ENCODE measurements around the gene IFT88. TPM values are rescaled to one million over a fixed set of nuclear protein-coding genes. Genes with fewer than 3 reads are reported as not detected.

The IFT88 gene
- total and polyA plus RNA-seq, 7 donors: 6.6 to 21.8 (median 13.8) TPM

DNA sequence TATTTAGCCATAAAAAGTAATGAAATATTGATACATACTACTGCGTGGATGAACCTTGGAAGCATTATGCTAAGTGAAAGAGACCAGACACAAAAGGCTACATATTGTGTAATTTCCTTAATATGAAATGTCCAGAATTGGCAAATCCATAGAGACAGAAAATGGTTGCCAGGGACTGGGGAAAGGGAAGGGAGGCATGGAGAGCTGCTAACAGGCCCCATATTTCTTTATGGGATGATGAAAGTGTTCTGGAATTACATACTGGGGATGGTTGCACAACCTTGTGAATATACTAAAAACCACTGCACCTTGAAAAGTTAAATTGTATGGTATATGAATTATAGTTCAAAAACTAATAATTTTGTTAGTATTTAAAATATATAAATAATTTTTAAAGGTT is 3.6 kb downstream of the IFT88 start:
- peaks cover 0 to 3% (median 0%) of the 10 kb centered on the region in 4 donors for H3K36me3 ChIP-seq
- no peak for DNase-seq
- 92 to 99% methylated on average over 1 of the region's 1 CpG for WGBS, 2 donors
- H3K4me1 ChIP-seq: peaks cover 0 to 19% (median 15%) of the 10 kb centered on the region in 4 donors
- no peak overlapping the region for H3K4me3 ChIP-seq
- intact Hi-C loops (cut with DNase I): no loop called here
- TF ChIP-seq EP300 (IDR thresholded peaks at IDR 0.05) (no peak), POLR2A (IDR thresholded peaks at IDR 0.05) (no peak), POLR2AphosphoS5 (IDR thresholded peaks at IDR 0.05) (no peak)
- TF ChIP-seq, protein P1, sequence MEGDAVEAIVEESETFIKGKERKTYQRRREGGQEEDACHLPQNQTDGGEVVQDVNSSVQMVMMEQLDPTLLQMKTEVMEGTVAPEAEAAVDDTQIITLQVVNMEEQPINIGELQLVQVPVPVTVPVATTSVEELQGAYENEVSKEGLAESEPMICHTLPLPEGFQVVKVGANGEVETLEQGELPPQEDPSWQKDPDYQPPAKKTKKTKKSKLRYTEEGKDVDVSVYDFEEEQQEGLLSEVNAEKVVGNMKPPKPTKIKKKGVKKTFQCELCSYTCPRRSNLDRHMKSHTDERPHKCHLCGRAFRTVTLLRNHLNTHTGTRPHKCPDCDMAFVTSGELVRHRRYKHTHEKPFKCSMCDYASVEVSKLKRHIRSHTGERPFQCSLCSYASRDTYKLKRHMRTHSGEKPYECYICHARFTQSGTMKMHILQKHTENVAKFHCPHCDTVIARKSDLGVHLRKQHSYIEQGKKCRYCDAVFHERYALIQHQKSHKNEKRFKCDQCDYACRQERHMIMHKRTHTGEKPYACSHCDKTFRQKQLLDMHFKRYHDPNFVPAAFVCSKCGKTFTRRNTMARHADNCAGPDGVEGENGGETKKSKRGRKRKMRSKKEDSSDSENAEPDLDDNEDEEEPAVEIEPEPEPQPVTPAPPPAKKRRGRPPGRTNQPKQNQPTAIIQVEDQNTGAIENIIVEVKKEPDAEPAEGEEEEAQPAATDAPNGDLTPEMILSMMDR (IDR thresholded peaks at IDR 0.05): no peak
- no peaks in the 10 kb centered on the region for H3K9me3 ChIP-seq
- H3K27ac ChIP-seq: no peak overlapping the region
- H3K27me3 ChIP-seq: no peaks in the 10 kb centered on the region

- Histone ChIP-seq H3K9me3 (no peaks in the 10 kb centered on the region), H3K4me1 (peaks cover 0 to 13% (median 10%) of the 10 kb centered on the region in 4 donors), H3K36me3 (peaks cover 0 to 6% (median 0%) of the 10 kb centered on the region in 4 donors), H3K27ac (no peak overlapping the region), H3K27me3 (no peaks in the 10 kb centered on the region), H3K4me3 (no peak overlapping the region)
- TF ChIP-seq POLR2AphosphoS5 (IDR thresholded peaks at IDR 0.05) (no peak), EP300 (IDR thresholded peaks at IDR 0.05) (no peak), POLR2A (IDR thresholded peaks at IDR 0.05) (no peak)
- TF ChIP-seq, protein P1 (IDR thresholded peaks at IDR 0.05): no peak
- DNase-seq: no peak
- intact Hi-C loops (cut with DNase I): no loop called here
Measured at GRCh38 chr13:20571676-20572075, 4.7 kb downstream of the IFT88 start.

DNA sequence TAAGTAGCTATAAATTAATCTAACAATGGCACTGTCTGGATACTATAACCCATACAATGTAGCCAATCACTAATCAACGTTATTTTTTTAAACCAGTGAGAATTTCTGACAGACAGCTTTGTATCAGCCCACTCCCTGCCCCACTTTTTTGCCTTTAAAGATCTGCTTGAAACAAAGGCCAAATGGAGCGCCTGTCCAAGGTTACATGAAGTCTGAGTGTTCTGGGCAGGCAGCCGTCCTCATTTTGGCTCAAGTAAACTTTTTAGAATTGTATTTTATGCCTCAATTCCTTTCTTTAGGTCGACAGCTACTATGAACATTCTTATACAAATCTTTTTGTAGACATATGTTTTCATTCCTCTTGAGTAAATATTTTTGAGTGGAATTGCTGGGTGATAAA is 6.2 kb downstream of the IFT88 start:
- TF ChIP-seq EP300 (IDR thresholded peaks at IDR 0.05): no peak
- TF ChIP-seq, protein P1 (IDR thresholded peaks at IDR 0.05): no peak
- no peak for TF ChIP-seq POLR2A (IDR thresholded peaks at IDR 0.05)
- TF ChIP-seq POLR2AphosphoS5 (IDR thresholded peaks at IDR 0.05): no peak
- no peak for DNase-seq
- Histone ChIP-seq H3K9me3 (no peaks in the 10 kb centered on the region), H3K4me3 (no peak overlapping the region), H3K4me1 (peaks cover 0 to 5% (median 4%) of the 10 kb centered on the region in 4 donors), H3K36me3 (peaks cover 0 to 6% (median 0%) of the 10 kb centered on the region in 4 donors), H3K27ac (no peak overlapping the region), H3K27me3 (no peaks in the 10 kb centered on the region)
- WGBS, 2 donors: 82 to 84% methylated on average over 4 of the region's 4 CpGs
- intact Hi-C loops (cut with DNase I): no loop called here

- H3K9me3 ChIP-seq: no peaks in the 10 kb centered on the region
- WGBS, 2 donors: 86 to 87% methylated on average over 2 of the region's 2 CpGs
- no peaks in the 10 kb centered on the region for H3K27me3 ChIP-seq
- intact Hi-C loops (cut with DNase I): no loop called here
- no peak for DNase-seq
- no peak overlapping the region for H3K27ac ChIP-seq
- H3K36me3 ChIP-seq: peaks cover 0 to 6% (median 0%) of the 10 kb centered on the region in 4 donors
- no peak overlapping the region for H3K4me3 ChIP-seq
- TF ChIP-seq POLR2A (IDR thresholded peaks at IDR 0.05) (no peak), EP300 (IDR thresholded peaks at IDR 0.05) (no peak), POLR2AphosphoS5 (IDR thresholded peaks at IDR 0.05) (no peak)
- TF ChIP-seq, protein P1 (IDR thresholded peaks at IDR 0.05): no peak
- H3K4me1 ChIP-seq: peaks cover 0 to under 1% (median 0%) of the 10 kb centered on the region in 4 donors
Measured at GRCh38 chr13:20573636-20574035, 6.7 kb downstream of the IFT88 start.

DNA sequence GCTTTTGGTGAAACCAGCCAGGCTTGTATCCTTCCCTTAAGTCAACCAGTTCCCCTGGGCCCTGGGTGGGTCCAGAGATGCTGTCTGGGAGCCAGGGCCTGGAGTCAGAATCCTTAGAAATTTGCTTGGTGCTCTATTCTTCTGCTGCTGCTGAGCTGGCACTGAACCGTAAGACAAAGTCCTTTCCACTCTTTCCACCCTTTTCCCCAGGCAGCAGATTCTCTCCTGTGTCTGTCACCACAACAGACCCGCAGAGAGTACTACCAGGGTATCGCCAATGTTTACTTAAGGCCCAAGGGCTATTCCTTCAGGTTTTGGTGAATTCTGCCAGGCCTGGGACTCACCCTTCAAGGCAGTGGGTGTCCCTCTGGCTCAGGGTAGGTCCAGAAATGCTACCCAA is 12.2 kb downstream of the IFT88 start:
- intact Hi-C loops (cut with DNase I): no loop called here
- Histone ChIP-seq H3K36me3 (peaks cover 6 to 29% (median 10%) of the 10 kb centered on the region in 4 donors), H3K27me3 (no peaks in the 10 kb centered on the region), H3K4me3 (no peak overlapping the region), H3K9me3 (no peaks in the 10 kb centered on the region), H3K27ac (no peak overlapping the region), H3K4me1 (no peaks in the 10 kb centered on the region)
- no peak for DNase-seq
- TF ChIP-seq POLR2AphosphoS5 (IDR thresholded peaks at IDR 0.05) (no peak), POLR2A (IDR thresholded peaks at IDR 0.05) (no peak), EP300 (IDR thresholded peaks at IDR 0.05) (no peak)
- TF ChIP-seq, protein P1 (IDR thresholded peaks at IDR 0.05): no peak
- 95 to 99% methylated on average over 3 of the region's 3 CpGs for WGBS, 2 donors
